HEK293 (cell line): Measurements from ENCODE around the gene TMEM167A.
A peak's percentile ranks its signal among the peaks of the same experiment; 100 is the strongest.

Experiments
- CTCF ChIA-PET: fragments of 350-600 bp; formaldehyde crosslinking; extraction: SDS; loops from one replicate; lab custom pipeline; 2021; ENCODE audit warnings: antibody characterized with exemption; lab: Yijun Ruan, JAX
- POLR2A ChIA-PET: fragments of 300-600 bp; formaldehyde crosslinking; extraction: SDS; loops from one replicate; lab custom pipeline; 2020; ENCODE audit warnings: antibody characterized with exemption, inconsistent platforms; lab: Yijun Ruan, JAX
- H3K27ac ChIP-seq: fragments of 200-500 bp; sonication (Bioruptor generic); 2 replicates; pipeline ENCODE4 v1.5.1; 2014; ENCODE audit warnings: low read depth, low read length, control low read depth, inconsistent platforms; ENCODE audit errors: extremely low read depth
- H3K36me3 ChIP-seq, 2 experiments: fragments of 200-500 bp in 1 of 2; sonication (Bioruptor generic) in 1 of 2; 1 replicate in 1 of 2; 2 replicates in 1 of 2; pipeline ENCODE4 v1.5.1; 2014 to 2017; ENCODE audit warnings: inconsistent platforms in 2 of 2, low read length in 2 of 2; ENCODE audit not compliant: control insufficient read depth in 2 of 2, insufficient read depth in 1 of 2
- H3K4me1 ChIP-seq: fragments of 200-500 bp; sonication (Bioruptor generic); 2 replicates; pipeline ENCODE4 v1.5.1; 2014; ENCODE audit warnings: mild to moderate bottlenecking, low read length, inconsistent platforms; ENCODE audit not compliant: control insufficient read depth, insufficient read depth
- H3K4me3 ChIP-seq: 2 replicates; pipeline ENCODE4 v1.5.1; 2011; ENCODE audit warnings: low read depth, mild to moderate bottlenecking, control low read depth, low read length, moderate library complexity
- H3K9me3 ChIP-seq: fragments of 200-500 bp; sonication (Bioruptor generic); 2 replicates; pipeline ENCODE4 v1.5.1; 2014; ENCODE audit warnings: low read depth, low read length, inconsistent platforms; ENCODE audit not compliant: control insufficient read depth, insufficient read depth
- INSM2 ChIP-seq: fragments of 450-650 bp; formaldehyde crosslinking; IDR thresholded peaks from 2 replicates; pipeline ENCODE4 v1.5.1; 2016; ENCODE audit warnings: missing biosample characterization, missing genetic modification characterization
- KLF10 ChIP-seq: fragments of 450-650 bp; IDR thresholded peaks from 2 replicates; pipeline ENCODE4 v1.5.1; 2018; ENCODE audit warnings: missing biosample characterization, mild to moderate bottlenecking, missing genetic modification characterization
- KLF17 ChIP-seq: fragments of 450-650 bp; formaldehyde crosslinking; IDR thresholded peaks from 2 replicates; pipeline ENCODE4 v1.5.1; 2016; ENCODE audit warnings: missing biosample characterization, missing genetic modification characterization
- KLF9 ChIP-seq: fragments of 450-650 bp; formaldehyde crosslinking; IDR thresholded peaks from 2 replicates; pipeline ENCODE4 v1.5.1; 2016; ENCODE audit warnings: missing biosample characterization, missing genetic modification characterization, low read depth
- REST ChIP-seq: fragments of 450-650 bp; formaldehyde crosslinking; IDR thresholded peaks from 2 replicates; pipeline ENCODE4 v1.5.1; 2016; ENCODE audit warnings: missing biosample characterization, missing genetic modification characterization
- SP3 ChIP-seq: fragments of 450-650 bp; formaldehyde crosslinking; IDR thresholded peaks from 2 replicates; pipeline ENCODE4 v1.5.1; 2016; ENCODE audit warnings: missing biosample characterization, missing genetic modification characterization
- YY1 ChIP-seq: fragments of 450-650 bp; formaldehyde crosslinking; IDR thresholded peaks from 2 replicates; pipeline ENCODE4 v1.5.1; 2018; ENCODE audit warnings: missing biosample characterization, missing genetic modification characterization
- ZBTB10 ChIP-seq: fragments of 450-650 bp; formaldehyde crosslinking; IDR thresholded peaks from 2 replicates; pipeline ENCODE4 v1.5.1; 2016; ENCODE audit warnings: missing biosample characterization, missing genetic modification characterization
- ZBTB8A ChIP-seq: fragments of 450-650 bp; formaldehyde crosslinking; IDR thresholded peaks from 2 replicates; pipeline ENCODE4 v1.5.1; 2016; ENCODE audit warnings: missing biosample characterization, missing genetic modification characterization
- ZFP69B ChIP-seq: fragments of 450-650 bp; formaldehyde crosslinking; IDR thresholded peaks from 2 replicates; pipeline ENCODE4 v1.5.1; 2016; ENCODE audit warnings: missing biosample characterization, missing genetic modification characterization
- ZNF146 ChIP-seq: fragments of 450-650 bp; formaldehyde crosslinking; IDR thresholded peaks from 2 replicates; pipeline ENCODE4 v1.5.1; 2016; ENCODE audit warnings: missing biosample characterization, missing genetic modification characterization
- ZNF2 ChIP-seq: fragments of 450-650 bp; formaldehyde crosslinking; IDR thresholded peaks from 2 replicates; pipeline ENCODE4 v1.5.1; 2016; ENCODE audit warnings: missing biosample characterization, missing genetic modification characterization
- ZNF335 ChIP-seq: fragments of 450-650 bp; formaldehyde crosslinking; conservative IDR thresholded peaks from 2 replicates; pipeline ENCODE4 v1.5.1; 2016; ENCODE audit warnings: missing biosample characterization, missing genetic modification characterization
- ZNF416 ChIP-seq: fragments of 450-650 bp; formaldehyde crosslinking; IDR thresholded peaks from 2 replicates; pipeline ENCODE4 v1.5.1; 2016; ENCODE audit warnings: missing biosample characterization, missing genetic modification characterization
- ZNF449 ChIP-seq: fragments of 450-650 bp; formaldehyde crosslinking; IDR thresholded peaks from 2 replicates; pipeline ENCODE4 v1.5.1; 2017; ENCODE audit warnings: missing biosample characterization, mild to moderate bottlenecking, missing genetic modification characterization, moderate library complexity
- ZNF501 ChIP-seq: fragments of 450-650 bp; formaldehyde crosslinking; IDR thresholded peaks from 2 replicates; pipeline ENCODE4 v1.5.1; 2016; ENCODE audit warnings: missing biosample characterization, missing genetic modification characterization
- ZNF518A ChIP-seq: fragments of 450-650 bp; formaldehyde crosslinking; conservative IDR thresholded peaks from 2 replicates; pipeline ENCODE4 v1.5.1; 2016; ENCODE audit warnings: low read depth, missing biosample characterization, missing genetic modification characterization
- ZNF629 ChIP-seq: fragments of 450-650 bp; formaldehyde crosslinking; IDR thresholded peaks from 2 replicates; pipeline ENCODE4 v1.5.1; 2017; ENCODE audit warnings: missing biosample characterization, missing genetic modification characterization
- ZXDB ChIP-seq: fragments of 450-650 bp; formaldehyde crosslinking; IDR thresholded peaks from 2 replicates; pipeline ENCODE4 v1.5.1; 2016; ENCODE audit warnings: missing biosample characterization, missing genetic modification characterization

The TMEM167A gene

GRCh38 chr5:83076742-83077661 lies at the start of gene TMEM167A, which contains the start of gene XRCC4:
TMEM167A (minus strand) TSS chr5:83077394; CDS start chr5:83077323, 71 bp downstream.
XRCC4 (plus strand) TSS chr5:83077547; CDS start chr5:83104920, 27,373 bp downstream.
- Histone ChIP-seq H3K4me1 (peaks cover 3% of the 10 kb centered on the region; the same call in 1 of the 2 replicates), H3K36me3 (peaks cover 5 to 13% of the 10 kb centered on the region in 2 experiments), H3K27ac (peak within 1 kb of the TSS; percentile 61), H3K9me3 (no peaks in the 10 kb centered on the region), H3K4me3 (peak within 1 kb of the TSS; percentile 98)
- POLR2A ChIA-PET = interaction anchor here (0.6 to 1.0 kb wide), 5 partner anchors 19 to 396 kb away, joined by 3 to 4 read pairs (median 4); no protein-coding TSS in a partner anchor
- CTCF ChIA-PET = interaction anchor here (0.6 to 1.7 kb wide), 5 partner anchors 9 to 794 kb away, joined by 3 to 6 read pairs (median 4); no protein-coding TSS in a partner anchor
- TF ChIP-seq ZNF518A (peak; percentile 95), ZNF2 (tag by site-specific recombination) (peak; percentile 40; the same call in 1 of the 2 replicates), ZNF146 (tag by site-specific recombination) (no peak), INSM2 (peak; percentile 37; the same call in 1 of the 2 replicates), ZNF629 (tag by site-specific recombination) (peak; percentile 58), ZNF416 (no peak), KLF17 (tag by site-specific recombination) (0 out of 2 replicates have a peak, but pooled peaks have one; percentile 21), ZFP69B (tag by site-specific recombination) (peak; percentile 11; the same call in 1 of the 2 replicates), ZNF501 (tag by site-specific recombination) (peak; percentile 82; the same call in 1 of the 2 replicates), ZNF335 (tag by site-specific recombination) (peak; percentile 94), ZBTB10 (tag by site-specific recombination) (0 out of 2 replicates have a peak, but pooled peaks have one; percentile 26), KLF9 (tag by site-specific recombination) (0 out of 2 replicates have a peak, but pooled peaks have one; percentile 38), ZNF449 (peak; percentile 100), SP3 (peak; percentile 85), KLF10 (tag by site-specific recombination) (no peak), ZBTB8A (tag by site-specific recombination) (peak; percentile 93), YY1 (tag by site-specific recombination) (no peak), REST (tag by site-specific recombination) (no peak), ZXDB (tag by site-specific recombination) (0 out of 2 replicates have a peak, but pooled peaks have one; percentile 27)
